ENCODE results near the gene MFRP.
A peak's percentile ranks its signal among the peaks of the same experiment; 100 is the strongest.

Gene MFRP

GRCh38 chr11:119324189-119324588 lies 22.3 kb downstream of the MFRP start:
- no peak overlapping the region for H3K4me3 Mint-ChIP-seq

GRCh38 chr11:119323532-119324033 lies 22.9 kb downstream of the MFRP start:
- peaks cover 16% of the 10 kb centered on the region in 2 donors for H3K27me3 Mint-ChIP-seq
- H3K36me3 Mint-ChIP-seq, result no peaks in the 10 kb centered on the region
- ATAC-seq (replicated peaks) (no peak), DNase-seq (no peak)
- H3K4me3 Mint-ChIP-seq, result peak overlapping the region in 1 of 2 donors; percentile 36
- H3K9me3 Mint-ChIP-seq, result no peaks in the 10 kb centered on the region
- no peak overlapping the region for H3K27ac Mint-ChIP-seq
- H3K4me1 Mint-ChIP-seq, result peaks cover 30 to 39% of the 10 kb centered on the region in 2 donors

More at GRCh38 chr11:119324189-119324588, 22.3 kb downstream of the MFRP start:
- DNase-seq (no peak), ATAC-seq (replicated peaks) (peak; percentile 44 to 54)
- H3K27me3 Mint-ChIP-seq, result peaks cover 10% of the 10 kb centered on the region in 2 donors
- H3K27ac Mint-ChIP-seq, result no peak overlapping the region
- H3K9me3 Mint-ChIP-seq, result no peaks in the 10 kb centered on the region
- H3K4me1 Mint-ChIP-seq, result peaks cover 26 to 39% of the 10 kb centered on the region in 2 donors
- no peaks in the 10 kb centered on the region for H3K36me3 Mint-ChIP-seq

- Mint-ChIP-seq H3K4me3 (no peak overlapping the region), H3K27me3 (peaks cover 19 to 22% of the 10 kb centered on the region in 2 donors), H3K36me3 (no peaks in the 10 kb centered on the region), H3K9me3 (no peaks in the 10 kb centered on the region), H3K4me1 (peaks cover 30 to 39% of the 10 kb centered on the region in 2 donors), H3K27ac (no peak overlapping the region)
- no peak for DNase-seq
- ATAC-seq (replicated peaks), result no peak
Measured at GRCh38 chr11:119322921-119323531, 23.5 kb downstream of the MFRP start.

- no peak overlapping the region for H3K4me3 Mint-ChIP-seq
- peaks cover 30 to 44% of the 10 kb centered on the region in 2 donors for H3K4me1 Mint-ChIP-seq
- no peak overlapping the region for H3K27ac Mint-ChIP-seq
- no peak for DNase-seq
- peaks cover 19 to 28% of the 10 kb centered on the region in 2 donors for H3K27me3 Mint-ChIP-seq
- H3K36me3 Mint-ChIP-seq, result no peaks in the 10 kb centered on the region
- H3K9me3 Mint-ChIP-seq, result no peaks in the 10 kb centered on the region
- ATAC-seq (replicated peaks), result no peak
Measured at GRCh38 chr11:119322360-119322739, 24.2 kb downstream of the MFRP start.

GRCh38 chr11:119320776-119321524 lies 25.6 kb downstream of the MFRP start:
- ATAC-seq (replicated peaks) (peak; percentile 66 to 72), DNase-seq (no peak)
- H3K4me1 Mint-ChIP-seq, result peaks cover 30 to 57% of the 10 kb centered on the region in 2 donors
- H3K27ac Mint-ChIP-seq, result peak overlapping the region; percentile 86
- H3K9me3 Mint-ChIP-seq, result no peaks in the 10 kb centered on the region
- peak overlapping the region; percentile 89 to 90 for H3K4me3 Mint-ChIP-seq
- peaks cover 19 to 38% of the 10 kb centered on the region in 2 donors for H3K27me3 Mint-ChIP-seq
- H3K36me3 Mint-ChIP-seq, result no peaks in the 10 kb centered on the region

- Mint-ChIP-seq H3K4me1 (peaks cover 35 to 63% of the 10 kb centered on the region in 2 donors), H3K27me3 (peaks cover 23 to 44% of the 10 kb centered on the region in 2 donors), H3K9me3 (no peaks in the 10 kb centered on the region), H3K27ac (no peak overlapping the region), H3K4me3 (peak overlapping the region; percentile 7 to 73), H3K36me3 (no peaks in the 10 kb centered on the region)
- ATAC-seq (replicated peaks) (no peak), DNase-seq (no peak)
Measured at GRCh38 chr11:119320240-119320775, 26.2 kb downstream of the MFRP start.

GRCh38 chr11:119319700-119320239 lies 26.7 kb downstream of the MFRP start:
- Mint-ChIP-seq H3K27me3 (peaks cover 28 to 50% of the 10 kb centered on the region in 2 donors), H3K36me3 (no peaks in the 10 kb centered on the region)
- no peak for DNase-seq

GRCh38 chr11:119319136-119319699 lies 27.3 kb downstream of the MFRP start:
- DNase-seq (no peak), ATAC-seq (replicated peaks) (no peak)
- Mint-ChIP-seq H3K27ac (no peak overlapping the region), H3K27me3 (peaks cover 33 to 55% of the 10 kb centered on the region in 2 donors), H3K4me1 (peaks cover 35 to 64% of the 10 kb centered on the region in 2 donors), H3K9me3 (no peaks in the 10 kb centered on the region), H3K4me3 (peak overlapping the region in 1 of 2 donors; percentile 4), H3K36me3 (no peaks in the 10 kb centered on the region)

More at GRCh38 chr11:119319700-119320239, 26.7 kb downstream of the MFRP start:
- Mint-ChIP-seq H3K9me3 (no peaks in the 10 kb centered on the region), H3K4me3 (peak overlapping the region; percentile 26 to 73), H3K4me1 (peaks cover 39 to 67% of the 10 kb centered on the region in 2 donors), H3K27ac (peak overlapping the region; percentile 27)
- ATAC-seq (replicated peaks), result no peak

GRCh38 chr11:119318240-119319135 lies 28.0 kb downstream of the MFRP start:
- Mint-ChIP-seq H3K36me3 (no peaks in the 10 kb centered on the region), H3K4me3 (no peak overlapping the region), H3K27me3 (peaks cover 35 to 58% of the 10 kb centered on the region in 2 donors), H3K27ac (no peak overlapping the region), H3K9me3 (no peaks in the 10 kb centered on the region), H3K4me1 (peaks cover 28 to 56% of the 10 kb centered on the region in 2 donors)
- no peak for ATAC-seq (replicated peaks)
- no peak for DNase-seq

- peaks cover 35 to 58% of the 10 kb centered on the region in 2 donors for H3K27me3 Mint-ChIP-seq
- DNase-seq, result no peak
- H3K27ac Mint-ChIP-seq, result peak overlapping the region; percentile 31
- peak overlapping the region; percentile 21 to 79 for H3K4me3 Mint-ChIP-seq
- H3K36me3 Mint-ChIP-seq, result no peaks in the 10 kb centered on the region
- no peak for ATAC-seq (replicated peaks)
- peaks cover 26 to 52% of the 10 kb centered on the region in 2 donors for H3K4me1 Mint-ChIP-seq
- no peaks in the 10 kb centered on the region for H3K9me3 Mint-ChIP-seq
Measured at GRCh38 chr11:119317592-119318239, 28.8 kb downstream of the MFRP start.

GRCh38 chr11:119316729-119317591 lies 29.5 kb downstream of the MFRP start, which contains the start of gene MCAM:
TSS of gene MCAM (minus strand) at chr11:119317130. CDS start at chr11:119317101, 29 bp downstream.
- peak within 1 kb of the TSS; percentile 78 to 79 for H3K4me3 Mint-ChIP-seq
- peaks cover 24 to 47% of the 10 kb centered on the region in 2 donors for H3K4me1 Mint-ChIP-seq
- H3K9me3 Mint-ChIP-seq, result no peaks in the 10 kb centered on the region
- no peak for ATAC-seq (replicated peaks)
- peaks cover 1 to 4% of the 10 kb centered on the region in 2 donors for H3K36me3 Mint-ChIP-seq
- no peak for DNase-seq
- H3K27me3 Mint-ChIP-seq, result peaks cover 35 to 63% of the 10 kb centered on the region in 2 donors
- peak within 1 kb of the TSS; percentile 31 for H3K27ac Mint-ChIP-seq
